ENCODE data around the gene ARHGEF3.
A peak's percentile ranks its signal among the peaks of the same experiment; 100 is the strongest.
"Not testable (repeated sequence)": the region's sequence is repeated elsewhere in the genome, so short reads cannot be mapped to it uniquely, and the experiment has no call there.

The ARHGEF3 gene

DNA sequence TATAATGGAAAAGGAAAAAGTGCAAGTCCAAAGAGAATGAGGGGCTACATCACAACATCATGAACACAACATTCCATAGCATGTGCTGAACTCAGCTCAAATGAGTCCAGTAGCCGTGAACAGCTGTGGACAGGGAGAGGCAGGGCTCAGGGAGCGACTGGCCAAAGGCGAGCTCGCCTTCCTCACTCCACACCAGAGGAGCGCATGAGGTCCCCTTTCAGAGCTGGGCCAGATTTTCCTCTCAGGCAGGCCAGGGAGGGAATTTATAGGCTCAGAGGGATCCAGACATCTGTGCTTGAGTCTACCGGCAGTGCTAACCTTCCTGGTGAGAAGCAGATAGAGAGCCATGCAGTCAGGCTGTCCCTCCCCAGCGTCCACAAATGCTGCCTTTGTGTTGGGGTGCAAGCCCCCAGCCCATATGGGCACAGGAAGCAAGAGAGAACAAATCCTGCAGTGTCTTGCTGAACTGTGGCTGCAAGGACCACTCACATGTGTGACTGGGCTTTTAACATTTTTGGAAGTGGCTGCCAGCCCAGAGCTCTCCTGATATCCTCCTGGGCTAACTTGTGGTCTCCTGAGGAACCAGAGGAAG is 32.5 kb downstream of the ARHGEF3 start:
- no peak for DNase-seq

DNA sequence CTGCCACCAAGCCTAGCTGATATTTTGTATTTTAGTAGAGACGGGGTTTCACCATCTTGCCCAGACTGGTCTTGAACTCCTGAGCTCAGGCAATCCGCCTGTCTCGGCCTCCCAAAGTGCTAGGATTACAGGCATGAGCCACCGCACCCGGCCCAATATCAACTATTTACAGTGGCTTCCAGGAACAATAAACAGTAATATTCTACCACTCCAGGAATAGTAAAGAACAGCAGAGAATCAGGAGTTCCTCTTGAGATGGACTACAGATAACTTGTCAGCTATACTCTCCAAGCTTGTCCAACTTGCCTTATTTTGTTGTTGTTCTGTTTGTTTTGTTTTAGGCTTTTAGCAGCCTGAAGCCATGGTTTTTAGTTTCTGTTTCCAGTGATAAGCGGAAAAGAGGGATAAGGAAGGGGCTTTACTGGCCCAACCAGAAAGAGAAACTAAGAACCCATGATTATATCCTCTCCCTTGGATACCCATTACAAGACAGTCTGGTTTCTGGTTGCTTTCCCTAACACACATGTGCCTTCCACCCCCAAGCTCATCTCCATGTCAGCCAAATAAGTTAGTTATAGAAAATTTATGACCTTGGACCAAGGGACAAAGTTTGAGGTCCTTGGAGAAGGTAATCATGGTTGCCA is 36.7 kb downstream of the ARHGEF3 start:
- no peak for DNase-seq

DNA sequence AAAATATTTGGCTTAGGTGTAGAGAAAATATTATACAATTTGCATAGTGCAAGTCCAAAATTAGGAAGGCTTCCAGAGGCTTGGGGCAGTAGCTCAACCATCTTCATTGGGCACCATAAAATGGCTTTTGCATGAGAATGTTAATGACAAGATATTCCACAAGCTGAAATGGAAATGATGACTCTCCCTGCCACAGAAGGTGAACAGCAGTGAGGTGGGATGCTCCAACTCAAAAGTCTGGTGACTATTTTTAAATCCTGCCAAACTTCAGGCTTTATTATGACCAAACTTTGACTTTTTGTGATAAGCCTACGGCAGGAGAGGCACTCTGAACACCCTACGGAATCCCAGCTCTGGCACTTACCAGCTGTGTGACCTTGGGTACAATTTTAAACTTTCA is 37.6 kb downstream of the ARHGEF3 start:
- DNase-seq, result no peak

DNA sequence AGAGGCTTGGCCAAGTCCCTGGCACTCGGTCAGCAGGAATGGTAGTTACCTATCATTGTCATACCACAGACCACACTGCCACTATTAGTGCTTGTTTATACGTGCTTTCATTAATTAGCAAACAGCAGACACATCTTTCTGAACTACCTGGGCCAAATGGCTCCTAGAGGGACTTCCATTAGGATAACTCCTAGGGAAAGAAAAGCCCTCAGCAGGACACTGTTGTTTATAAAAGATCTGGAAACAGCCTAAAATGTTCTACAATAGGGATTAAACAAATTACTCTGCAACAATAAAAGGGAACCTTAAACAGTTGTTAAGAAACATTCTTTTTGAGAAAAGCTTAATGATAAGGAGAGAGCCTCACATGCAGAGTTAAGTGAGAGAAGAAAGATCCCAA is 38.5 kb downstream of the ARHGEF3 start:
- no peak for DNase-seq

DNA sequence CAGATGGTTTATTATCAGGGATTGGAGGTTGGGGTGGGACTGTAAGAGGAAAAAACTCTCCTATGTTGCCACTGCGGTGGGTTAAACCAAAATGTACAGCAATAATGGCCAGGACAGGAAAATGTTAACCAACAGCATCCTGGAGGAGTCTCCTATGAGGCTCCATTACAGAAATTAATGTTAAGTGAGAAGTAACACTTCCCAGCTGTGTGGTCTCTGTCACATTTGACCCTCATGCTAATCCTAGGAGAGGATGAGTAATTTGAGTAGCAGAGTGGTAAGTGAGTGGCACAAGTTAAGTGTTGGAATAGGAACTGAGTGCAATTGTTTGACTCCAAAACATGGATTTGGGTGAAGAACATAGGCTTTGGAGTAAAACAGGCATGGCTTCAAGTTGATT is 39.0 kb downstream of the ARHGEF3 start:
- DNase-seq, result no peak

DNA sequence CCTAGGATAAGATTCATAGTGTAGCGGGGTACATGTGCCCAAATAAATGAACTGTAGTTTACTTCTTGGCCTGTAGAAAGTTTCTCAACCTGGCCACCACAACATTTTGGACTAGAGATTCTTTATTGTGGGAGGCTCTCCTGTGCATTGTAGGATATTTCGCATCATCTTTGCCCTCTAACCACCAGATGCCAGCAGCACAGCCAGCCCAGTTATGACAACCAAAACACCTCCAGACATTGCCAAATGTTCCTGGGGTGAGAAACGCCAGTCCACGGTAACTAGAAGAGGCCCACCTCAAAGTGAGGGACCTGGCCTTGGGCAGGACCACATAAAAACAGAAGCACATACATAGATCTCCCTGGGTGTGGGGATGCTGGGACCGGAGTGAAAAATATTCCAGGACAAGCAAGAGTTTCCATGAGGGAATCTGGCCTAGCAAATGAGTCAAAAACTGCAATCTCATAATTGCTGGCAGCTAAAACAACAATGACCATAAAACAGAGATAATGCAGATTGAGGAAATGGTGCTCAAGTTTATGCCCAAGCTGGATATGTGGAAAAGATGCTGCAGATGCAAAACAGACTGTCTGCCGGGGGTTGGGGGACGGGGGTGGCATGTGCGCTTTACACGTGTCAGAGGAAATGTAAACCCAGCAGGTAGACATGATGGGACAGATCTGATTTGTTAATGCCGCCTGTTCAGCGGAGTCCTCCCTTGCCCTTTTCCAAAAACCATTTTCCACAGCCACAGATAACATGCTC is 39.7 kb downstream of the ARHGEF3 start:
- DNase-seq, result no peak

DNA sequence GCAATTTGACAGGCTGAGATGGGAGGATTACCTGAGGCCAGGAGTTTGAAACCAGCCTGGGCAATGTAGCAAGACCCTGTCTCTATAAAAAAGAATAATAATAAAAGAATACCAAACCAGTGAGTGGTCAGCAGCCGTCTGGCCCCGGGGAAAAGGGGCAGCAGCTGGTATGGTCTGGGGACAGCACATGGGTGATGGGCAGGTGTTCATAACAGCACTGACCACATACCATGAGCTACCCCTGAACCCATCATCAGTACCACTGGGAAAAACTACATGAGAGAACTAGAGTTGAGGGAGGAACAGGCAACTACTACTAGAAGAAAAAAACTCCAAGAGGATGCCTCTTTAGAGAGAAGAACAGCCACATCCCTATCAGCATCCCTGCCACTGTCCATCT is 40.7 kb downstream of the ARHGEF3 start:
- no peak for DNase-seq

DNA sequence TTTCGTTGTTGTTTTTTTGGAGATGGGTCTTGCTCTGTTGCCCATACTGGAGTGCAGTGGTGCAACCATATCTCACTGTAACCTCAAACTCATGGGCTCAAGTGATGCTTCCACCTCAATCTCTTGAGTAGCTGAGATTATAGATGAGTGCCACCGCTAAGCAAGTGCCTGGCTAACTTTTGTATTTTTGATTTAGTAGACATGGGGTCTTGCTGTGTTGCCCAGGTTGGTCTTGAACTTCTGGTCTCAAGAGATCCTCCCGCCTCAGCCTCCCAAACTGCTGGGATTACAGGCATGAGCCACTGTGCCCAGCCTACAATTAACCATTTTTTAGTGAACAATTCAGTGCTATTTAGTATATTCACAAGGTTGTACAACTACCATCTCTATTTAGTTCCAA is 42.2 kb downstream of the ARHGEF3 start:
- DNase-seq, result no peak

DNA sequence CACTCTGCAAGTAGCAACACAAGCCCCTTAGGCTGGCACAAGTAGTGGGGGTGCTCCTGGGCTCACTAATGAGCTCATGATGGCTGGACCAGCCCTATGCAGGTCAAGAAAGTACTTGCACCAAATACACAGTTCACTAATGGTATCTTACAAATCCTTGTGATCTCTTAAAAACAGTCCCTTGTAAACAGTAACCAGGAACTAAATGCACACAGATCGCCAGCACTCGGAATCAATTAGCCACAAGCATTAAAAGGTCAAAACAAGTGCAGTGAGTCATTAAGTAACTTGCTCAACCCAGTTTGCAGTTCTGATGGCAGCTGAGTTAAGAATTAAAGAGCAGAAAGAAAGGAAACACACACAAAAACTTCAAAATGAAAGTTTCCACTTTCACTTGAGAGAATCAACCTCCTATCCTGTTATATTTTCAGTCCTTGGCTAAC is 43.2 kb downstream of the ARHGEF3 start:
- no peak for DNase-seq

DNA sequence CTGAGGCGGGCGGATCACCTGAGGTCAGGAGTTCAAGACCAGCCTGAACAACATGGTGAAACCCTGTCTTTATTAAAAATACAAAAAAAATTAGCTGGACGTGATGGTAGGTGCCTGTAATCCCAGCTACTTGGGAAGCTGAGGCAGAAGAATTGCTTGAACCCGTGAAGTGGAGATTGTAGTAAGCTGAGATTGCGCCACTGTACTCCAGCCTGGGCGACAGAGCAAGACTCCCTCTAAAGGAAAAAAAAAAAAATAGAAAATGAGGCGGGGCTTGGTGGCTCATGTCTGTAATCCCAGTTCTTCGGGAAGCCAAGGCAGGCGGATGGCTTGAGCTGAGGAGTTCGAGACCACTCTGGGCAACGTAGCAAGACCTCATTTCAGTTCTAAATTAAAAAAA is 43.7 kb downstream of the ARHGEF3 start:
- DNase-seq, result not testable (repeated sequence)

DNA sequence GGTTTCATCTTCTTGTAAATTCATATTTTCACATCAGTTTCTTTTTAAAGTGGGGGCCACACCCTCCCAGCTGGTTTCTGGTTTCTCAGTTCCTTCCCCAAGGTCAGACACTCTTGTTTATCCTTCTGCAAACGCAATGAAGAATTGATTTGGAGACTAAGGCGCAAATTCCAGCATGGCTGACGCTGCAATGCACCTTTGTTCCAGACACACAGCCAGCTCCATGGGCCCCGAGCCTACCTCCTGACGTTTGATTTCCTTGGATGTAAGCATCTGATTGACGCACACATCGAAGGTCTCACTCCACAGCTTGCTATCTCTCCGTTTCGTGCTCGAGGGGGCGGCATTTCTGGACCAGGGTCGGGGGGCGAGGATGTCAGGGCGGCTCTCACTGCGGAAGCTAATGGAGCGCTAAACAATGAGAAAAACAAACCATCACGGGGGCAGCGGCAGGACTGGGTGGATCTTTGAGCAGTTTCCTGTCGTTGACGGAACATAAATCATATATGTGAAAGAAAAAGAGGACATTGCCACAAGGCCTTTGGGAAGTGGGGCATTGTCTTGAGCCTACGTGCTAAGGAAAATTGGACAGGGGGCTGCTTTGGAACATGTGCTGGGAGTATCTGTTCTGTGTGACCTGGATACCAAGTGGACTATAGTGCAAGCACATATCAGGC is 46.9 kb downstream of the ARHGEF3 start:
- DNase-seq, result no peak

DNA sequence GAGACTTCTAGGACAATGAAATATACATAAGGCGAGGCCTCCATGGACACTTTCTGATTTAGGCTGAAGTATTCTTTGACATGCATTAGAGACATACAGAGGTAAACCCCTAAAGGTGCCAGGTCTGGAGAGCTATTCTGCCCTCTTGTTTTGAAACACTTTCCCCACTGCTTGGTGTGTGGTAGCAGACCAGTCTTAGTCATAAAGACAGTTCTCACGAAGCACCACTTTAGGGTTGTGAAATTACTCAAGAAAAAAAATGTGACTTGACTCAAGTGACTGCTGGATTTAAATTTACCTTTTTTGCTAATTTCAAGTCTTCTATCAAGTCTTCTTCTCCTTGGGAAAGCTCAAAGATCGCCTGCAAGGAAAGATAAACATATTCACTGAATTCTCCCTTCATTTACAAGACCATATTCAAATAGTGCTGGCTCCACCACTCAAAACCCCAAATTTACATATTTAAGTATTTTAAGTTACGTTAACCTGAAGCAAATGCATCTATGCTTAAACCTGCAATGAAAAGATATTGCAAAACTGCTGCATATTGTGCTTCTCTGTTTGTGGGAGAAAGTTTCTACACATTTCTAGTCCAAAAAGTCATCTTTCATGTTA is 48.4 kb downstream of the ARHGEF3 start:
- no peak for DNase-seq

DNA sequence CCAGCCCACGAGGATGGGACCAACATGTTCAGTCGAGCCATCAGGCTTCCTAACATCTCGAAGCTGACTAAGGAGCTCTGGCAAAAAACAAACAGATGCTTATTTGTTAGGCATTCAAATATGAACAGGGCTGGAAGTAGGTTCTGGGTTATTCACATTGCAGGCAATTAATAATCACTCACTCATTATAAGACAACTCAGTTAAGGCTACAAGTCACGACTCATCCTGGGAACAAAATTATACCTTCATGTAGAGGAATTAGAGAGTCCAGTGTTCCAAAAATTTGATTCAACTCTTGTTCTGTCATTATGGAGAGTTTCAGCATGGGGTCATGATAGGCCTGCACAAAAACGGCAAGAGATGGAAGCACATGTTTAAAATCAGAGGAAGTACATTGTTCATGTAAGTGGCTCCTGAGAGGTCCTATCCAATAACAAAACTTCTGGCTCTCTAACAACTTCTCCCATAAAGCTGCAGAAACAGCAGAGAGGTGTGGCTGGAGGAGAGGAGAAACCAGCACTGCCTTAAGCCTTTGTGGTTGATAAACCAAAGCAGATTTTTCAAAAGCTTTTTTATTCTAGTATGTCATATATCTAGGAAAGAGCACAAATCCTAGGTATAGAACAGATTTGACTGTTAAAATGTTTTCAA is 50.6 kb downstream of the ARHGEF3 start:
- no peak for DNase-seq

DNA sequence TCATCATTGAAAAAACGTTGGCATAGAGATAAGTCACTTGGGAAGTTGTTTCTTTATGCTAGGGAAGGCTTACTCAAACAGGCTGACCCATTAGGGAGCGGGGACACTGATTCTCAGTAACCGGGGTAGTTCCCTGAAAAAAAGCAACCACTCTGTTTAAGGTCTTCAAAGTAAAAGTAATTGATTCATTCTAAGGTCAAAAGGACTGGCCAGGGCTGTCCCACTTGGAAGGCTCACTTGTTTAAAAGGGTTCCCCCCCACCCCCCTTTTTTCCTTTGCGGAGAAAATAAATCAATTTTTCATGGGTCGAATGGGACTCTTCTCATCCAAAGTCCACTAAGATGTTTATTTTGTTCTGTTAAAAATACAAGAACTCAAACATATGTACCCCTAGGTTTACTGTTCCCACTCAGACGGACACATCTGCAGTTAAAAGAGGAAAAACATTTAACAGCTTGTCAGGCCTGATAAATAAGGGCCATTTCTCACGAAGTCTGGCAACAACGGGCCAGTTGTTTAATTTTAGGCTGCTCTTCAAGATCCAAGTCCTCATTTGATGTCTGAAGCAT is 53.0 kb downstream of the ARHGEF3 start:
- no peak for DNase-seq

DNA sequence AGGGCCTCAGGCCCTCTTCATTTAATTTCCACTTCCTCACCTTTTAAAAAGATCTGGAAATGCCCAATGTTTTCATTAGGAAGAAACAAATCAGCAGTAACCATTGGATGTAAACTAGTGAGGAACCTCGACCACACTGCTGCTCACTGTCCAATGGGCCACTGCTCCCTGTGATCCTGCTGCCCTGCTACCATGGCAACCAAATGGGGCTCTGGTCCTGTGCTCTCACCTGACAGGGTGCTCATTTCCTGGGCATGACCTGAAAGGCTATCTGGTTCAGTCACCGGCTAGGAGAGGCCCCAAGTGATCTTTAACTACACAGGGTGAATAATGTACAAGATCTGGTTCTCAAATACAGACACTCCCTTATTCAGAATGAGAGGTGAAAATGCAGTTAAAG is 54.6 kb downstream of the ARHGEF3 start:
- DNase-seq, result no peak

DNA sequence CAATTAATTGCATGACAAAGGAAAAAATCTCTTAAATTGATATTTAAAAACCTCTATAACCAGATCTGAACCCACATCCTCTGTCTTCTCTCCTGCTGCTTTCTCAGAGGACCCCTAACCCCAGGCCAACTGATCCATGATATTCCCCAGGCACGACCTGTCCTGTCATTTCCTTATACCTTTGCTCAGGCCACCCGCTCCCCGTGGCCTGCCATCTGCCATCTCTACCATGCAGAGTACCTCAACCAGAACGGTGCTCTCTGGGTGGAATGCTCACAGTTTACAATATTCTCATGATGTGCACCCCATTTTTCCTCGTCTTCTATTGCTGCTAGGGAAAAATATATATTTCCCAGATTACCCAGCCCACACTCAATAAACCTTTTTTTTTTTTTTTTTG is 57.7 kb downstream of the ARHGEF3 start:
- no peak for DNase-seq

DNA sequence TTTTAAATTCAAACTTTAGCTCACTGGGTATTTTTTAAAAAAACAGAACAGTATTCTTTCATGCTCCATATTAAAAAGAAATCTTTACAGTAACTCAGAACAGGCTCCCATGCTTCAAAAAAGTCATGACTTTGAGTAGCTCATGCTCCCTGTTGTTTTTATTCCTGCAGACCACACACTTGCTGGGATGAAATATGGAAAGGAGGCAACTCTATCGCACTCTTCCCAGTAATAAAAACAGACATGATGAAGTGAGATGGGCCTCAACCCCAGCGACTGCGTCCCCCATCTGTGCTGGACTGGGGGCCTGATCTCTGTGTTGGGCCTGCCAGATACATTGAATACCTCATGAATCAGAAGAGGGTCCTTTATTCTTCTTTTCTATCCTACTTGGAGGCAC is 58.9 kb downstream of the ARHGEF3 start:
- DNase-seq, result no peak

DNA sequence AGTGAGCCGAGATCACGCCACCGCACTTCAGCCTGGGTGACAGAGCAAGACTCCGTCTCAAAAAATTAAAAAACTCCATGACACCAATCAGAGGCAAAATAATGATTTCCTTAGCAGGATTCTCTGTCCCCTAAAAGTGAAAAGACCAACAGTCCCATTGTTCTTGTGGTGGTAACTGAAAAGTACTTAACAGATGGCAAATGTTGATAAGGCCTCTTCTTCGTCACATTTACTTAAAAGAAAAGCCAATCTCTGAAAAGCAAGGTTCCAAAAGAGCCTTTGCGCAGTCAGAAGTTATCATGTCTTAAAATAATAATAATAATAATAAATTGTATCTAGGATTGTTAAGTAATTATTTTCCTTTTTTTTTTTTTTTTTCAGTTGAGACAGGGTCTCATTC is 62.7 kb downstream of the ARHGEF3 start:
- DNase-seq, result no peak

DNA sequence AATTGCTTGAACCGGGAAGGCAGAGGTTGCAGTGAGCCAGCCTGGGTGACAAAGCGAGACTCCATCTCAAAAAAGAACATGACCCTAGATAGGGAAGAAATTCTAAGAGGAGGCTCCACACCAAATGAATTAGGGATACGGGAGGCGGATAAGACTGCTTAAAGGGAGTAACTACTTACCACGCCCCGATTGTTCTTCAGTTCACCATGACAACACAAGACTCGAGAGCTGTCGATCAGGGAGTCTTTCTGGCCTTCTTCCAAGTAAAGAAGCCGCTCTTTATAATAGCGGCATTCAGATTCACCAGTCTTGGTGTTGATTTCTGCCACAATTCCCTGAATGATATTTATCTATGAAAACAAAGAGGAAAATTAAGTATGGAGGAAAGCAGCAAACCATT is 64.7 kb downstream of the ARHGEF3 start:
- DNase-seq, result no peak

DNA sequence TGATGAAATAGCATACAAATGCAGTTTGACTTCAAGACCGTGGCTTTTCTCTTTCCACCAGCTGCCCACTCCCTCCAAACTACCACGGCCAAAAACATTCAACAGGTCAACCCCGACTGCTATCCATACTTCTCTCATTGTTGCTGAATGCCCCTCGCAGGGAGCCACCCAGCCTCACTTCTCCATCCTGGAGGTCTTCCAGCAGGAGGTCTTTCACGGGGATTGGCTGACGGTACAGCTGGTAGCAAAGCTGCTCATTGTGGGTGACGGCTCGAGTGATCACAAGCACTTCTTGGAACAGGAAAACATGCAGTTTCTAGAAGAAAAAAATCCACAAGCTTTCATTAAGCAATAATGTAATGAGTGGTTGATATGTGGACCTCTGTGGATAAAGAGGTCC is 69.6 kb downstream of the ARHGEF3 start:
- no peak for DNase-seq

DNA sequence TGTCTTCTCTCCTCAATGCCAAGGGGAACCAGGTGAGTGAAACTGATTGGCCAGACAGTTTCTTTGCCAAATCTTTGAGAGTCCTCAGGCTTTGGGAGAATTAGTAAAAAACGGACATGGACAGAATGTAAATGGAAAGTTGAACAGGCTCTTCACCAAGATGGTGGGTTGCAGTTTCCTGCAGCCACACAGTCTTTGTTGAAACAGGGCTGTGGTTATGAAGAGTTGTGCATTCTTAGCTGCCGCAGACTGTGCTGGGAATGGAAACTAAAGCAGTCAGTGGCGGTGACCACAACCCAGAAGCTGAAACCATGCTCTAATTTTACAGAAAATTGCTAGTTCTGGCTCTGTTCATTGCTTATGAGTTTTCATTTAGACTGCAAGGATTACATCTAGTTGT is 76.6 kb downstream of the ARHGEF3 start:
- peak; percentile 72 for DNase-seq

DNA sequence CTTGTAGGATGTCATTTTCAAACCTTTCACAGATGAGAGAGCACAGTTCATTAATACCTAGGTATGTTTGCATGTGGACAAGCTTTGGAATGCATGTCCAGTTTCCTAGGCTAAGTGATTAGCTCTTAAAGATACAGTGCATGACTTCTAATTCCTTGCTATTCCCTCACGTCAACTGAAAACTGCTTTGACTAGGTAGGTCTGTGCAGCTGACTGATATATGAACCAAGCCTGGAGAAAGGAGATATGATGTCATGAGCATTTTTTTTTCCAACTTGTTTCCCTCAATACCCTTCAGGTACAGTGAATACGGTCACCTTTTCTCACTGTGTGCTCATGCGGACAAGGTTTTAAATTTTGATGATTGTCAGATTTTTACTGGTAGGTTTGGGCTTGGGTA is 77.1 kb downstream of the ARHGEF3 start:
- no peak for DNase-seq

DNA sequence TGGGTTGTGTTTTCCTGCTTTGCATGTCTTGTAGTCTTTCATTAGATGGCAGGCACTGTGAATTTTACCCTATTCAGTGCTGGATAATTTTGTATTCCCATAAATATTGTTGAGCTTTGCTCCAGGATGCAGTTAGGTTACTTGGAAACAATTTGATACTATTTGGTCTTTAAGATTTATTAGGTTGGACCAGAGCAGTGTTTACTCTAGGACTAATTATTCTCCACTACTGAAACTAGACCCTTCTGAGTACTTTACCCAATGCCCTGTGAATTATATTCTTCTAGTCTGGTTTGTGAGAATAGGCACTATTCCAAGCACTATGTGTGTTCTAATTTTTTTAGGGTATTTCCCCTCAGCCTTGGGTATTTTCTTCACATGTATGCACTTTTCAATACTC is 80.9 kb downstream of the ARHGEF3 start:
- no peak for DNase-seq
